GM23338 (cell line): Measurements from ENCODE around the gene DDX60. TPM values are rescaled to one million over a fixed set of nuclear protein-coding genes. Genes with fewer than 3 reads are reported as not detected.

ENCODE experiments used
- ATAC-seq: fragments of 200-7000 bp; cut with Tn5 transposase; 3 replicates; pipeline ENCODE4 v1.9.1; 2020
- DNase-seq: peaks from one replicate; pipeline ENCODE4 v3.0.0-alpha.2; 2015; ENCODE audit warnings: low spot score
- H2AFZ ChIP-seq: fragments of 200-600 bp; sonication (generic); 2 replicates; pipeline ENCODE4 v1.8.0; 2016; ENCODE audit warnings: antibody characterized with exemption, mild to moderate bottlenecking, moderate library complexity
- H3F3A ChIP-seq: fragments of 200-600 bp; sonication (generic); replicated peaks from 2 replicates; pipeline ENCODE4 v1.8.0; 2017; ENCODE audit warnings: antibody characterized with exemption, mixed run types, low read depth
- H3K27ac ChIP-seq: fragments of 200-600 bp; sonication (generic); 2 replicates; pipeline ENCODE4 v1.6.1; 2016; ENCODE audit warnings: low read depth
- H3K27me3 ChIP-seq: fragments of 200-600 bp; sonication (generic); 2 replicates; pipeline ENCODE4 v1.8.0; 2016; ENCODE audit warnings: mild to moderate bottlenecking, mixed run types, moderate library complexity; ENCODE audit not compliant: insufficient read depth
- H3K36me3 ChIP-seq: fragments of 200-600 bp; sonication (generic); 2 replicates; pipeline ENCODE4 v1.8.0; 2016; ENCODE audit warnings: mild to moderate bottlenecking; ENCODE audit not compliant: insufficient read depth
- H3K4me1 ChIP-seq: fragments of 200-600 bp; sonication (generic); 2 replicates; pipeline ENCODE4 v1.8.0; 2016; ENCODE audit warnings: mild to moderate bottlenecking, moderate library complexity; ENCODE audit not compliant: insufficient read depth
- H3K4me2 ChIP-seq: fragments of 200-600 bp; sonication (generic); 2 replicates; pipeline ENCODE4 v1.7.1; 2017; ENCODE audit warnings: mixed run types
- H3K4me3 ChIP-seq: fragments of 200-600 bp; sonication (generic); 2 replicates; pipeline ENCODE4 v1.6.1; 2016; ENCODE audit warnings: mixed run types
- H3K79me2 ChIP-seq: fragments of 200-600 bp; sonication (generic); replicated peaks from 2 replicates; pipeline ENCODE4 v1.8.0; 2017; ENCODE audit warnings: mild to moderate bottlenecking; ENCODE audit not compliant: insufficient read depth
- H3K9me2 ChIP-seq: fragments of 200-600 bp; sonication (generic); 2 replicates; pipeline ENCODE4 v1.8.0; 2017; ENCODE audit not compliant: insufficient read depth
- H4K20me1 ChIP-seq: fragments of 200-600 bp; sonication (generic); replicated peaks from 2 replicates; pipeline ENCODE4 v1.8.0; 2017; ENCODE audit warnings: mild to moderate bottlenecking; ENCODE audit not compliant: insufficient read depth
- H3K27ac Mint-ChIP-seq: 2 replicates; pipeline ENCODE4 v1.8.0; 2020; ENCODE audit warnings: inconsistent platforms, mild to moderate bottlenecking, moderate library complexity, mixed read lengths
- H3K27me3 Mint-ChIP-seq: 3 replicates; pipeline ENCODE4 v1.8.0; 2022; ENCODE audit warnings: low read depth, mild to moderate bottlenecking, moderate library complexity, mixed read lengths, inconsistent platforms; ENCODE audit not compliant: insufficient read depth, poor library complexity
- H3K36me3 Mint-ChIP-seq: 3 replicates; pipeline ENCODE4 v1.8.0; 2021; ENCODE audit warnings: low read depth, mild to moderate bottlenecking, inconsistent platforms, moderate library complexity, mixed read lengths
- H3K4me1 Mint-ChIP-seq: 3 replicates; pipeline ENCODE4 v1.8.0; 2020; ENCODE audit warnings: mild to moderate bottlenecking, inconsistent platforms, mixed read lengths
- H3K4me3 Mint-ChIP-seq: 3 replicates; pipeline ENCODE4 v1.8.0; 2021; ENCODE audit warnings: moderate library complexity, mild to moderate bottlenecking, inconsistent platforms, mixed read lengths
- H3K9me3 Mint-ChIP-seq: 3 replicates; pipeline ENCODE4 v1.8.0; 2020; ENCODE audit warnings: moderate library complexity, mild to moderate bottlenecking, inconsistent platforms, mixed read lengths
- EZH2 ChIP-seq: fragments of 200-600 bp; sonication (generic); IDR thresholded peaks from one replicate; pipeline ENCODE4 v1.8.0; 2017; ENCODE audit warnings: antibody characterized with exemption, mild to moderate bottlenecking, low read depth; ENCODE audit not compliant: unreplicated experiment
- EZH2phosphoT487 ChIP-seq: fragments of 200-600 bp; sonication (generic); IDR thresholded peaks from one replicate; pipeline ENCODE4 v1.8.1; 2018; ENCODE audit warnings: antibody characterized with exemption; ENCODE audit not compliant: unreplicated experiment
- JUNB ChIP-seq: IDR thresholded peaks from one replicate; pipeline ENCODE4 v1.6.1; 2016; ENCODE audit warnings: antibody characterized with exemption; ENCODE audit not compliant: unreplicated experiment
- ZNF114 ChIP-seq: fragments of 250-450 bp; sonication (Bioruptor Pico); IDR thresholded peaks from 2 replicates; pipeline ENCODE4 v1.5.0; 2020; ENCODE audit warnings: mild to moderate bottlenecking, moderate library complexity
- ZNF331 ChIP-seq: fragments of 250-450 bp; sonication (Bioruptor Pico); IDR thresholded peaks from 2 replicates; pipeline ENCODE4 v1.5.0; 2020; ENCODE audit warnings: low read depth, mild to moderate bottlenecking, moderate library complexity
- polyA plus RNA-seq: library from polyadenylated mRNA; unstranded; fragments of >200 nt; fragmentation: Nextera tagmentation; extraction: Ambion mirVana; gene quantifications from 2 replicates; pipeline ENCODE4 v1.2.1, GENCODE V29; 2016
- total RNA-seq: library from RNA; depleted of rRNA; stranded (reverse); fragments of >200 nt; shearing (Covaris generic); gene quantifications from 2 replicates; pipeline ENCODE4 v1.2.3, GENCODE V29; 2014
- TF ChIP-seq, protein P1 (sequence below): fragments of 250-450 bp; sonication (Bioruptor Pico); IDR thresholded peaks from 2 replicates; pipeline ENCODE4 v1.5.0; 2020; ENCODE audit warnings: mild to moderate bottlenecking, moderate library complexity
- TF ChIP-seq, protein P2 (sequence below): IDR thresholded peaks from 2 replicates; pipeline ENCODE4 v1.6.1; 2016; ENCODE audit warnings: antibody characterized with exemption

DDX60 gene
- total and polyA plus RNA-seq, 2 experiments from 2014 or later: 1.0 to 1.4 TPM

GRCh38 chr4:168361365-168362024, 42.9 kb upstream of the DDX60 start (continued):
- TF ChIP-seq, protein P1, sequence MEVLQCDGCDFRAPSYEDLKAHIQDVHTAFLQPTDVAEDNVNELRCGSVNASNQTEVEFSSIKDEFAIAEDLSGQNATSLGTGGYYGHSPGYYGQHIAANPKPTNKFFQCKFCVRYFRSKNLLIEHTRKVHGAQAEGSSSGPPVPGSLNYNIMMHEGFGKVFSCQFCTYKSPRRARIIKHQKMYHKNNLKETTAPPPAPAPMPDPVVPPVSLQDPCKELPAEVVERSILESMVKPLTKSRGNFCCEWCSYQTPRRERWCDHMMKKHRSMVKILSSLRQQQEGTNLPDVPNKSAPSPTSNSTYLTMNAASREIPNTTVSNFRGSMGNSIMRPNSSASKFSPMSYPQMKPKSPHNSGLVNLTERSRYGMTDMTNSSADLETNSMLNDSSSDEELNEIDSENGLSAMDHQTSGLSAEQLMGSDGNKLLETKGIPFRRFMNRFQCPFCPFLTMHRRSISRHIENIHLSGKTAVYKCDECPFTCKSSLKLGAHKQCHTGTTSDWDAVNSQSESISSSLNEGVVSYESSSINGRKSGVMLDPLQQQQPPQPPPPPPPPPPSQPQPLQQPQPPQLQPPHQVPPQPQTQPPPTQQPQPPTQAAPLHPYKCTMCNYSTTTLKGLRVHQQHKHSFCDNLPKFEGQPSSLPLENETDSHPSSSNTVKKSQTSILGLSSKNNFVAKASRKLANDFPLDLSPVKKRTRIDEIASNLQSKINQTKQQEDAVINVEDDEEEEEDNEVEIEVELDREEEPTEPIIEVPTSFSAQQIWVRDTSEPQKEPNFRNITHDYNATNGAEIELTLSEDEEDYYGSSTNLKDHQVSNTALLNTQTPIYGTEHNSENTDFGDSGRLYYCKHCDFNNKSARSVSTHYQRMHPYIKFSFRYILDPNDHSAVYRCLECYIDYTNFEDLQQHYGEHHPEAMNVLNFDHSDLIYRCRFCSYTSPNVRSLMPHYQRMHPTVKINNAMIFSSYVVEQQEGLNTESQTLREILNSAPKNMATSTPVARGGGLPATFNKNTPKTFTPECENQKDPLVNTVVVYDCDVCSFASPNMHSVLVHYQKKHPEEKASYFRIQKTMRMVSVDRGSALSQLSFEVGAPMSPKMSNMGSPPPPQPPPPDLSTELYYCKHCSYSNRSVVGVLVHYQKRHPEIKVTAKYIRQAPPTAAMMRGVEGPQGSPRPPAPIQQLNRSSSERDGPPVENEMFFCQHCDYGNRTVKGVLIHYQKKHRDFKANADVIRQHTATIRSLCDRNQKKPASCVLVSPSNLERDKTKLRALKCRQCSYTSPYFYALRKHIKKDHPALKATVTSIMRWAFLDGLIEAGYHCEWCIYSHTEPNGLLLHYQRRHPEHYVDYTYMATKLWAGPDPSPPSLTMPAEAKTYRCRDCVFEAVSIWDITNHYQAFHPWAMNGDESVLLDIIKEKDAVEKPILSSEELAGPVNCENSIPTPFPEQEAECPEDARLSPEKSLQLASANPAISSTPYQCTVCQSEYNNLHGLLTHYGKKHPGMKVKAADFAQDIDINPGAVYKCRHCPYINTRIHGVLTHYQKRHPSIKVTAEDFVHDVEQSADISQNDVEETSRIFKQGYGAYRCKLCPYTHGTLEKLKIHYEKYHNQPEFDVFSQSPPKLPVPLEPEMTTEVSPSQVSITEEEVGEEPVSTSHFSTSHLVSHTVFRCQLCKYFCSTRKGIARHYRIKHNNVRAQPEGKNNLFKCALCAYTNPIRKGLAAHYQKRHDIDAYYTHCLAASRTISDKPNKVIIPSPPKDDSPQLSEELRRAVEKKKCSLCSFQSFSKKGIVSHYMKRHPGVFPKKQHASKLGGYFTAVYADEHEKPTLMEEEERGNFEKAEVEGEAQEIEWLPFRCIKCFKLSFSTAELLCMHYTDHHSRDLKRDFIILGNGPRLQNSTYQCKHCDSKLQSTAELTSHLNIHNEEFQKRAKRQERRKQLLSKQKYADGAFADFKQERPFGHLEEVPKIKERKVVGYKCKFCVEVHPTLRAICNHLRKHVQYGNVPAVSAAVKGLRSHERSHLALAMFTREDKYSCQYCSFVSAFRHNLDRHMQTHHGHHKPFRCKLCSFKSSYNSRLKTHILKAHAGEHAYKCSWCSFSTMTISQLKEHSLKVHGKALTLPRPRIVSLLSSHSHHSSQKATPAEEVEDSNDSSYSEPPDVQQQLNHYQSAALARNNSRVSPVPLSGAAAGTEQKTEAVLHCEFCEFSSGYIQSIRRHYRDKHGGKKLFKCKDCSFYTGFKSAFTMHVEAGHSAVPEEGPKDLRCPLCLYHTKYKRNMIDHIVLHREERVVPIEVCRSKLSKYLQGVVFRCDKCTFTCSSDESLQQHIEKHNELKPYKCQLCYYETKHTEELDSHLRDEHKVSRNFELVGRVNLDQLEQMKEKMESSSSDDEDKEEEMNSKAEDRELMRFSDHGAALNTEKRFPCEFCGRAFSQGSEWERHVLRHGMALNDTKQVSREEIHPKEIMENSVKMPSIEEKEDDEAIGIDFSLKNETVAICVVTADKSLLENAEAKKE (CRISPR knock-in tag): no peak
- TF ChIP-seq EZH2phosphoT487: no peak
- no peak for TF ChIP-seq EZH2

- H3K36me3 ChIP-seq: no peaks in the 10 kb centered on the region
- no peaks in the 10 kb centered on the region for H3K4me1 ChIP-seq
- Mint-ChIP-seq H3K36me3 (no peaks in the 10 kb centered on the region), H3K9me3 (no peaks in the 10 kb centered on the region; the same call in 2 of the 3 replicates), H3K4me3 (no peak overlapping the region), H3K27ac (no peak overlapping the region), H3K4me1 (no peaks in the 10 kb centered on the region), H3K27me3 (no peaks in the 10 kb centered on the region)
- H3K4me2 ChIP-seq: no peak overlapping the region
- no peaks in the 10 kb centered on the region for H3K9me2 ChIP-seq
- no peak for TF ChIP-seq JUNB
- TF ChIP-seq ZNF114 (CRISPR knock-in tag): no peak
- TF ChIP-seq ZNF331 (CRISPR knock-in tag): no peak
- TF ChIP-seq EZH2: no peak
- TF ChIP-seq EZH2phosphoT487: no peak
- TF ChIP-seq, protein P2, sequence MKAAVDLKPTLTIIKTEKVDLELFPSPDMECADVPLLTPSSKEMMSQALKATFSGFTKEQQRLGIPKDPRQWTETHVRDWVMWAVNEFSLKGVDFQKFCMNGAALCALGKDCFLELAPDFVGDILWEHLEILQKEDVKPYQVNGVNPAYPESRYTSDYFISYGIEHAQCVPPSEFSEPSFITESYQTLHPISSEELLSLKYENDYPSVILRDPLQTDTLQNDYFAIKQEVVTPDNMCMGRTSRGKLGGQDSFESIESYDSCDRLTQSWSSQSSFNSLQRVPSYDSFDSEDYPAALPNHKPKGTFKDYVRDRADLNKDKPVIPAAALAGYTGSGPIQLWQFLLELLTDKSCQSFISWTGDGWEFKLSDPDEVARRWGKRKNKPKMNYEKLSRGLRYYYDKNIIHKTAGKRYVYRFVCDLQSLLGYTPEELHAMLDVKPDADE: no peak
- DNase-seq (no peak), ATAC-seq (no peak)
- no peak overlapping the region for H3K27ac ChIP-seq
- no peaks in the 10 kb centered on the region for H4K20me1 ChIP-seq
- no peak overlapping the region for H2AFZ ChIP-seq
- no peak overlapping the region for H3K4me3 ChIP-seq
- H3K79me2 ChIP-seq: no peaks in the 10 kb centered on the region
- H3F3A ChIP-seq: no peaks in the 10 kb centered on the region
- H3K27me3 ChIP-seq: no peaks in the 10 kb centered on the region
Measured at GRCh38 chr4:168360271-168360670, 41.7 kb upstream of the DDX60 start.
